Lower lobe of right lung (tissue), 2 donors: ENCODE data around the gene ARHGAP22. TPM values are rescaled to one million over a fixed set of nuclear protein-coding genes. Genes with fewer than 3 reads are reported as not detected.

Experiments
- ATAC-seq, 2 donors: fragments of 200-7000 bp; cut with Tn5 transposase; one replicate each; pipeline ENCODE4 v1.9.1; 2020 to 2022; ENCODE audit warnings: mild to moderate bottlenecking in 2 of 2, moderate library complexity in 2 of 2
- DNase-seq: peaks from one replicate; pipeline ENCODE4 v3.0.0-alpha.2; 2020
- H3K27ac ChIP-seq: fragments of 200-600 bp; one replicate; pipeline ENCODE4 v1.8.0; 2022
- H3K27me3 ChIP-seq: fragments of 200-600 bp; one replicate; pipeline ENCODE4 v1.8.0; 2022; ENCODE audit warnings: low read depth
- H3K36me3 ChIP-seq: fragments of 200-600 bp; one replicate; pipeline ENCODE4 v1.8.0; 2022; ENCODE audit warnings: mild to moderate bottlenecking
- H3K4me1 ChIP-seq: fragments of 200-600 bp; one replicate; pipeline ENCODE4 v1.8.0; 2022
- H3K4me3 ChIP-seq: fragments of 200-600 bp; one replicate; pipeline ENCODE4 v1.8.0; 2022; ENCODE audit warnings: mild to moderate bottlenecking
- H3K9me3 ChIP-seq: fragments of 200-600 bp; one replicate; pipeline ENCODE4 v1.8.0; 2022
- intact Hi-C: fragments of 100-400 bp; cut with DNase I; formaldehyde crosslinking; loops from one replicate; pipeline ENCODE4 v1.11.0; 2022
- total RNA-seq: library from RNA; stranded (reverse); fragmentation: NEBNext Ultra II Directional; extraction: Animal tissue kit (Norgen Biotek cat#: 25700); gene quantifications from one replicate; pipeline ENCODE4 v1.2.1, GENCODE V29; 2021
- TF ChIP-seq, protein P1 (sequence below): fragments of 200-600 bp; IDR thresholded peaks from one replicate; pipeline ENCODE4 v1.8.0; 2022; ENCODE audit warnings: antibody characterized with exemption, mild to moderate bottlenecking
- donor health status: DM: no; HTN: yes; CAD: no; lungs with severe emphysema.

Gene ARHGAP22
- total RNA-seq, 1 donor from 2014 or later, result 9.6 TPM

DNA sequence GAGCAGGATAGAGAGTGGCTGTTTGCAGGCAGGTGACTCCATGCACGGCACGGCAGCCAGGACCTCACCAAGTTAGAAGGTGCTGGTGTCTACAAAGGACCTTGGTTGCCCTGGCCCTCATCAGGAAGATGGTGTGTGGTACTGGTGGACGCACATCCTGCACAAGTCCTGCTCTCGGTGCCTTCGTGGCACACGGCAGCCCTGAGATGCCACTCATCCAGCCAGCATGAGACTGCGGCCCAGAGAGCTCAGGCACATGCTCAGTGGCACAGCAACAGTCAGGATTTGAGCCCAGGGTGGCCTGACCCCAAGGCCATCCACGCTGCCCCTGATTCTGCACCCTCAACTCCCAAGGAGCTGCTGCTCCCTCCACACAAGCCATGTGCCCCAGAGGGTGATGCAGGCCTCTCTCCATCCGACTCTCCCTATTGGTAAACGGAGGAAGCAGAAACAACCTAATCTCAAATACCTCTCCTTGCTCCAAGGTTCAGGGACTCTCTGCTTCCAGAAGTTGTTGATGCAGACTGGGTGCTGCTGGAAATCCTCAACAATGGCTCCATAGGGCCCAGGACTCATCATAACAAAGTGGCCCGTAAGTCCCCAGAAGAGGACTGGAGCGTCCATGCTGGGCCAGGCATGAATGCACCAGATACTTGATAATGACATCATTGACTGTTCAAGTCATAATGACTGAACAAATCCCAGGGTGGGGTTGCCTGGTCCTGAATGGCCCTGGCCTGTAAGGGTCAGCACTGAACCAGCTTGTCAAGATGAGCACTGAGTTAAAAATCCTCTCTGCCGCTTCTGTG, 93.6 kb downstream of the ARHGAP22 start:
- TF ChIP-seq, protein P1, sequence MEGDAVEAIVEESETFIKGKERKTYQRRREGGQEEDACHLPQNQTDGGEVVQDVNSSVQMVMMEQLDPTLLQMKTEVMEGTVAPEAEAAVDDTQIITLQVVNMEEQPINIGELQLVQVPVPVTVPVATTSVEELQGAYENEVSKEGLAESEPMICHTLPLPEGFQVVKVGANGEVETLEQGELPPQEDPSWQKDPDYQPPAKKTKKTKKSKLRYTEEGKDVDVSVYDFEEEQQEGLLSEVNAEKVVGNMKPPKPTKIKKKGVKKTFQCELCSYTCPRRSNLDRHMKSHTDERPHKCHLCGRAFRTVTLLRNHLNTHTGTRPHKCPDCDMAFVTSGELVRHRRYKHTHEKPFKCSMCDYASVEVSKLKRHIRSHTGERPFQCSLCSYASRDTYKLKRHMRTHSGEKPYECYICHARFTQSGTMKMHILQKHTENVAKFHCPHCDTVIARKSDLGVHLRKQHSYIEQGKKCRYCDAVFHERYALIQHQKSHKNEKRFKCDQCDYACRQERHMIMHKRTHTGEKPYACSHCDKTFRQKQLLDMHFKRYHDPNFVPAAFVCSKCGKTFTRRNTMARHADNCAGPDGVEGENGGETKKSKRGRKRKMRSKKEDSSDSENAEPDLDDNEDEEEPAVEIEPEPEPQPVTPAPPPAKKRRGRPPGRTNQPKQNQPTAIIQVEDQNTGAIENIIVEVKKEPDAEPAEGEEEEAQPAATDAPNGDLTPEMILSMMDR, result no peak
- no peak for ATAC-seq
- DNase-seq, result no peak
- no peak overlapping the region for H3K27ac ChIP-seq
- H3K4me3 ChIP-seq, result no peak overlapping the region
- no peaks in the 10 kb centered on the region for H3K27me3 ChIP-seq
- H3K4me1 ChIP-seq, result no peaks in the 10 kb centered on the region
- no peaks in the 10 kb centered on the region for H3K36me3 ChIP-seq
- intact Hi-C loops, result no loop called here
- peaks cover 18% of the 10 kb centered on the region for H3K9me3 ChIP-seq

DNA sequence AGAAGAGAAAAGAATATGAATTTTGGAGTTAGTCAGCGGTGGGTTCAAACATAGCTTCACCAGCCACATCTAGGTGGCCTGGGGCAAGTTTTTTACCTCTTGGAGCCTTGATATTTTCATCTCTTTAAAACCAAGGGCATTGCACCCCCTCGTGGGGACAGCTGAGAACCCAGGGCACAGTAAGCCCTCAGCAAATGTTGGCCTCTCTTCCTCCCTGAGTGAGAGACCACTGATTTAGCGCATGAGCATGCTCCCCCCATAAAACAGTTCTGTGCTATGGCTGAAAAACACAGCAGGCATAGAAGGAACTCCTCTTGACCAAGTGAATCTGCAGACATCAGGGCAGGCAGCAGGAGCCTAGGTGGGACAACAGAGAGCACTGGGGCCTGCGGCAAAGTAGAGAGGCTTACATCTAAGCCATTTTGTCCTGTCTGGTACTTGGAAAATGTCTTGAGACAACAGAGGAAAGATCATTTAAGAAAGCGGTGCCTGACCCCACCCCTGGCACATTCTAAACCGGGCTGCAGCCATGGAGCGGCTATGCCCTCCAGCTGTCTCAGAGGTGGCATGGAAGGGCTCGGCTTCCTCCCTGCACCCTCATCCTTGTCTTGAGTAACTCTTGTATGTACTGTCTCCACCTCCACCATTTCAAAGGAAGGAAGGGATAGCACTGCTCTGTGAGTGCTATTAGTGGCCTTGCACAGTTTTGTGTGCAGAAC, 94.7 kb downstream of the ARHGAP22 start:
- Histone ChIP-seq H3K27ac (no peak overlapping the region), H3K27me3 (no peaks in the 10 kb centered on the region), H3K4me1 (no peaks in the 10 kb centered on the region), H3K9me3 (peaks cover 12% of the 10 kb centered on the region), H3K36me3 (no peaks in the 10 kb centered on the region), H3K4me3 (no peak overlapping the region)
- DNase-seq (no peak), ATAC-seq (no peak)
- intact Hi-C loops, result no loop called here
- TF ChIP-seq, protein P1, result no peak

DNA sequence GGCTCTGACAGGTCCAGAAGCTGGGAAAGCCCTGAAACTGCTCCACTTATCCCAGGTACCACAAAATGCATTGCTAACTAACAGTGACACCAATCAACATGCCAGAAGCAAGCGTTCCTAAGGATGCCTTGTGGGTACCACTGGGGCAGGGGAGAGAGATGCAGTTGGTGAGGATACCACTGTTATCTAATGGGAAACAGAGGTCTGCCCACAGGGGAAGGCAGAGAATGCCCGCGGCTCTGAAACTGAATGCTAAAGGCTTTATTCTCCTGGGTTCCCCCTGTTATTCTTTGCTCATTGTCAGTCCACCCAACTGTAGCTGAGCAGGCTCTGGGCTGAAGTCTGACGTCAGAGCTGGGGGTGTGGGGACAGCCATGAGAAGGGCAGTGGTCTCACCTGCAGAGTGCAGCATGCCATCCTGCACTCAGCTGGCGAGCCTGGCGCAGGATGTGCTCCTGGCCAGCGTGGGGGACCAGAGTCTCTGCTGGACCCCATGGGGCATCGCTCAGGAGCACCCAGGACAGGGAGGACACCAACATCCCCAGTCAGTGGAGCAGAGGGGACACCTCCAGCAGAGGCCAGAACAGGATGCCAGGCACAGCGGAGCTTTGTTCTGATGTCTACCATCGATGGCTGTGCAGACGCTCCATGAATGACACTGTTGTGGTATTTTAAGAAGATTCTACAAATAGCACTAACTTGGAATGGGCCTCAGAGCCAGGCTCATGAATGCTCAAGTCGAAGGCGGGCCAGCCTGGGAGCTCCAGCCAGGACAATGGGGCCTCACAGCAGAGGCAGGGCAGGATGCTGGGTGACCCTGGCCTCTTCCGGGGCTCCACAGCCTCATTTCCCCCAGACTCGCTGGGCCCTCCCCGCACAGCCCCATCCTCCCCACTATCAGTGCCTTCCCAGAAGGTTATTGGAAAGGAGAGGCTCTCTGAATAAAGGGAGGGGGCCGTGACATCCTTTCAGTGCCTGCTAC, 95.8 kb downstream of the ARHGAP22 start:
- Histone ChIP-seq H3K27ac (no peak overlapping the region), H3K4me1 (no peaks in the 10 kb centered on the region), H3K4me3 (no peak overlapping the region), H3K9me3 (peaks cover 2% of the 10 kb centered on the region), H3K27me3 (no peaks in the 10 kb centered on the region), H3K36me3 (no peaks in the 10 kb centered on the region)
- DNase-seq, result no peak
- ATAC-seq, result no peak
- intact Hi-C loops, result no loop called here
- TF ChIP-seq, protein P1, result no peak

DNA sequence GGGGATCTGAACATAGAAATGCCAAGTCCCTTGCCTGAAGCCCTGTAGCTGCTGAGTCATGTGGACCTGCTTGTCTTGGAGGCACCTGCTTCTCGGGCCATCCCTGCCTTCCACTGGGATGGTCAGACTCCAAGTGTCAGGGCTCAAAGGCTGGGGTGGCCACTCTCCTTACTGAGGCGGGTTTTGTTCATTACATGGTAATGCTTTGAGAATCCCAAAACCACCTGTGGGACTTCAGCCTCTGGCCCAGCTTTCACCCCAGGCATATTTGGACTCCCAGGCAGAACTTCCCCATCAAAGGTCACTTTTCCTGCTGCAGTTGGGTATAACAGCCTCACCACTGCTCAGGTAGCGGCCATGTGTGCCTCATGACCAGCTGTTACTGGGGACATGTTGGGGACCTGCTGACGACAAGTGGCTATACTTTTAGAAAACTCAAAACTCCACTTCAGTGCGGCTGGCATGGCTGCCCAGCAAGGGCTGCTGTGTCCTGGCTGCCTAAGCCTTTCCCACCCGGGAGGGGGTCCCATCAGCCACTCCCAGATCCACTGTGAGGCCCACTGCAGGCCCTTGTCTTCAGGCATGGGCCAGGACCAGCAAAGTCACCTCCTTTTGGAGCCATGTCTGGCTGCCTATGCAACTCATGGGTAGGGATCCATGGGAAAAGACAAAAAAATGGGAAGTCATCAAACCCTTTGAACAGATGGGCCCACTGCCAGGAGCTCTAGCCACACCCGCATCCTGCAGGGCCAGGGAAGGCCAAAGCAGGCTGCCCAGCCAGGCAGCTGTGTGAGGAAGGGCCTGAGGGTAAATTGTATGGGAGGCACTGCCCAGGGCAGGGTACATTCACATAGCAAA, 96.7 kb downstream of the ARHGAP22 start:
- Histone ChIP-seq H3K36me3 (no peaks in the 10 kb centered on the region), H3K4me1 (no peaks in the 10 kb centered on the region), H3K4me3 (no peak overlapping the region), H3K27ac (no peak overlapping the region), H3K27me3 (no peaks in the 10 kb centered on the region), H3K9me3 (no peaks in the 10 kb centered on the region)
- no peak for ATAC-seq
- intact Hi-C loops, result no loop called here
- TF ChIP-seq, protein P1, result no peak
- DNase-seq, result no peak
